ENCODE measurements around the gene ALDH7A1. TPM values are rescaled to one million over a fixed set of nuclear protein-coding genes. Genes with fewer than 3 reads are reported as not detected.

ALDH7A1 gene
- total and polyA plus RNA-seq, 2 experiments from 2014 or later = 65.2 to 121 TPM

DNA sequence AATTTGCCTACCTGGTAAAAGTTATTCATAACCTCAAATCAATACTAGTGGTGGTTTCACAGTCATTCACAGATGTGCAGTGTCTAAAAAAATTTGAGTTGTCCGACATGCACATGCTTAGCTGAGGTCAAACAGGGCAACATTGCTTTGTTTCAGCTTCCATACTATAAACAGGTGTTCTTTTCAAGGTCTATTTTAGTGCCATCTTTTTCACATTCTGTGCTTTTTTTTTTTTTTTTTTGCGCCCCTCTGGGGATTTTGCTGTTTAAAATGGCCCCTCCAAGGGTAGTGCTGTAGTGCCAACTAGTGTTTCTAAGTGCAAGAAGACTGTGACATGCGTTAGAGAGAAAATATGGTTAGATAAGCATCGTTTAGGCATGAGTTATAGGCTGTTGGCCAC, 20.3 kb upstream of the ALDH7A1 start:
- Histone ChIP-seq H3K27ac (no peak overlapping the region), H3K4me3 (no peak overlapping the region), H3K27me3 (no peaks in the 10 kb centered on the region), H3K9me3 (ENCODE audit: low read depth) (no peaks in the 10 kb centered on the region), H3K36me3 (peaks cover 30% of the 10 kb centered on the region), H3K4me1 (ENCODE audit: low read depth) (no peaks in the 10 kb centered on the region)
- no peak for DNase-seq (ENCODE audit: low read depth in 1 of 2, low spot score in 1 of 2)
- TF ChIP-seq, protein P1, sequence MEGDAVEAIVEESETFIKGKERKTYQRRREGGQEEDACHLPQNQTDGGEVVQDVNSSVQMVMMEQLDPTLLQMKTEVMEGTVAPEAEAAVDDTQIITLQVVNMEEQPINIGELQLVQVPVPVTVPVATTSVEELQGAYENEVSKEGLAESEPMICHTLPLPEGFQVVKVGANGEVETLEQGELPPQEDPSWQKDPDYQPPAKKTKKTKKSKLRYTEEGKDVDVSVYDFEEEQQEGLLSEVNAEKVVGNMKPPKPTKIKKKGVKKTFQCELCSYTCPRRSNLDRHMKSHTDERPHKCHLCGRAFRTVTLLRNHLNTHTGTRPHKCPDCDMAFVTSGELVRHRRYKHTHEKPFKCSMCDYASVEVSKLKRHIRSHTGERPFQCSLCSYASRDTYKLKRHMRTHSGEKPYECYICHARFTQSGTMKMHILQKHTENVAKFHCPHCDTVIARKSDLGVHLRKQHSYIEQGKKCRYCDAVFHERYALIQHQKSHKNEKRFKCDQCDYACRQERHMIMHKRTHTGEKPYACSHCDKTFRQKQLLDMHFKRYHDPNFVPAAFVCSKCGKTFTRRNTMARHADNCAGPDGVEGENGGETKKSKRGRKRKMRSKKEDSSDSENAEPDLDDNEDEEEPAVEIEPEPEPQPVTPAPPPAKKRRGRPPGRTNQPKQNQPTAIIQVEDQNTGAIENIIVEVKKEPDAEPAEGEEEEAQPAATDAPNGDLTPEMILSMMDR (IDR thresholded peaks at IDR 0.05; ENCODE audit: low read depth, low read length) = no peak

DNA sequence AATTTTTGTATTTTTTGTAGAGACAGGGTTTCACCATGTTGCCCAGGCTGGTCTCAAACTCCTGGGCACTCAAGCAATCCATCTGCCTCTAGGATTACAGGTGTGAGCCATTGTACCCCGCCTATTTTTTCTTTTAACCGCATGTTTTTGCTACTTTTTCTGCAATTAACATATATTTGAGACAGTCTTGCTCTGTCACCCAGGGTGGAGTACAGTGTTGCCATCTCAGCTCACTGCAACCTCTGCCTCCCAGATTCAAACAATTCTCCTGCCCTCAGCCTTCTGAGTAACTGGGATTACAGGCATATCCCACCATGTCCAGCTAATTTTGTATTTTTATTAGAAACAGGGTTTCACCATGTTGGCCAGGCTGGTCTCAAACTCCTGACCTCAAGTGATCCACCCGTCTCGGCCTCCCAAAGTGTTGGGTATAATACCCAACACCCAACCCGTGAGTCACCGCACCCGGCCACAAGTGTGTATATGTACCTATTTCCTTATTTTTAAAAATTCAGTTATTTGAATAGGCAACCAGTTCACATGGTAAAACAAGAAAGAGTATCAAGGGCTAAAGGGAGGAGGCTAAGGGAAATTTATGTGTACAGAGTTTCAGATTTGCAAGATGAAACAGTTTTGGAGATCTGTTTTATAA, 19.0 kb upstream of the ALDH7A1 start:
- Histone ChIP-seq H3K27ac (no peak overlapping the region), H3K36me3 (peaks cover 36% of the 10 kb centered on the region), H3K27me3 (no peaks in the 10 kb centered on the region), H3K9me3 (ENCODE audit: low read depth) (no peaks in the 10 kb centered on the region), H3K4me1 (ENCODE audit: low read depth) (no peaks in the 10 kb centered on the region), H3K4me3 (no peak overlapping the region)
- DNase-seq (ENCODE audit: low read depth in 1 of 2, low spot score in 1 of 2) = no peak
- TF ChIP-seq, protein P1 (IDR thresholded peaks at IDR 0.05; ENCODE audit: low read depth, low read length) = no peak

DNA sequence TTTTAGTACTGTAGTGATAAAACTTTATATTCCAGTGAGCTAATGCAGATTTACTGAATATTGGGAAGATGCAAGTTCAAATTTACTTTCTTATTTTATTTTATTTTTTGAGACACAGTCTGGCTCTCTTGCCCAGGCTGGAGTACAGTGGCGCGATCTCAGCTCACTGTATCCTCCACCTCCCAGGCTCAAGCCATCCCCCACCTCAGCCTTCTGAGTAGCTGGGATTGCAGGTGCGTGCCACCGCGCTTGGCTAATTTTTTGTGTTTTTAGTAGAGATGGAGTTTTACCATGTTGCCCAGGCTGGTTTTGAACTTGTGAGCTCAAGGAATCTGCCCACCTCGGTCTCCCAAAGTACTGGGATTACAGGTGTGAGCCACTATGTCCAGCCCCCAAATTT, 15.6 kb upstream of the ALDH7A1 start:
- Histone ChIP-seq H3K9me3 (ENCODE audit: low read depth) (no peaks in the 10 kb centered on the region), H3K4me1 (ENCODE audit: low read depth) (no peaks in the 10 kb centered on the region), H3K36me3 (peaks cover 41% of the 10 kb centered on the region), H3K4me3 (no peak overlapping the region), H3K27me3 (no peaks in the 10 kb centered on the region), H3K27ac (no peak overlapping the region)
- TF ChIP-seq, protein P1 (IDR thresholded peaks at IDR 0.05; ENCODE audit: low read depth, low read length) = no peak
- DNase-seq (ENCODE audit: low read depth in 1 of 2, low spot score in 1 of 2) = no peak

DNA sequence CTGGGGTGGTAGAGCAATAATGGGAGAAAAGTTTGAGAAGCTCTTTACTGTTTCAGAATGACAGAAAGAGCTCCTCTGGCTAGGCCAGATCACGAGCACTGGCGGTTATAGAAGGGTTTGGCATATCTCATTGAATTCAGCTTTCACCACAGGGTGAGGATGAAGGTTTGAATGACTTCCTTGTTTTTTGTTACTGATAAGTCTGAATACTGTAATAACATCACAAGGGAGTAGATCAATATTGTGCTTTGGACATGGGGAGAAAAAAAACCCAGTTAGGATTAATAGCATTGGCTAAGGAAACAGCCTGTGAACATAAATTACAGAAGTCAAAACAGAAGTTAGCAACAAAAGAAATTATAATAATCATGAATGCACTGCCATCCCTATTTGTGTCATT, 15.1 kb upstream of the ALDH7A1 start:
- Histone ChIP-seq H3K27me3 (no peaks in the 10 kb centered on the region), H3K9me3 (ENCODE audit: low read depth) (no peaks in the 10 kb centered on the region), H3K27ac (no peak overlapping the region), H3K36me3 (peaks cover 43% of the 10 kb centered on the region), H3K4me1 (ENCODE audit: low read depth) (no peaks in the 10 kb centered on the region), H3K4me3 (no peak overlapping the region)
- no peak for DNase-seq (ENCODE audit: low read depth in 1 of 2, low spot score in 1 of 2)
- TF ChIP-seq, protein P1 (IDR thresholded peaks at IDR 0.05; ENCODE audit: low read depth, low read length) = no peak

DNA sequence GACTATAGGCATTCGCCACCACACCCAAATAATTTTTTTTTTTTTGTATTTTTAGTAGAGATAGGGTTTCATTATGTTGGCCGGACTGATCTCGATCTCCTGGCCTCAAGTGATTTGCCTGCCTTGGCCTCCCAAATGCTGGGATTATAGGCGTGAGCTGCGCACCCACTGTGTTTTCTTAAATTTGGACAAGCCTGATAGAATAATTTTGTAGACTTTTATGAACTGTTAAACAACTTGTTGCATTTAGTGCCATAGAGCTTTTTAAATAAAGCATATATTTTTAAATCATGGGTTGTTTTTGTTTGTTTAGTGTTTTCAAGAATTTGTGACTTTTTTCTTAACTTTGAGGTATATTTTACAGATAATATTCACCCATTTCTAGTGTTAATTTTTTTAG, 10.5 kb upstream of the ALDH7A1 start:
- TF ChIP-seq, protein P1 (IDR thresholded peaks at IDR 0.05; ENCODE audit: low read depth, low read length) = no peak
- no peak for DNase-seq (ENCODE audit: low read depth in 1 of 2, low spot score in 1 of 2)
- no peak overlapping the region for H3K27ac ChIP-seq
- H3K4me1 ChIP-seq (ENCODE audit: low read depth) = peaks cover 3% of the 10 kb centered on the region
- no peaks in the 10 kb centered on the region for H3K9me3 ChIP-seq (ENCODE audit: low read depth)
- H3K4me3 ChIP-seq = no peak overlapping the region
- H3K36me3 ChIP-seq = peaks cover 47% of the 10 kb centered on the region
- no peaks in the 10 kb centered on the region for H3K27me3 ChIP-seq
